HG03159 (cell line): Measurements from ENCODE around the gene CEBPA.
"Not testable (repeated sequence)": the region's sequence is repeated elsewhere in the genome, so short reads cannot be mapped to it uniquely, and the experiment has no call there.

Source experiments
- ATAC-seq: cut with Tn5 transposase; IDR thresholded peaks from one replicate; pipeline ENCODE4 v1.9.1; 2021; ENCODE audit warnings: mild to moderate bottlenecking, moderate library complexity; ENCODE audit not compliant: unreplicated experiment

The CEBPA gene

DNA sequence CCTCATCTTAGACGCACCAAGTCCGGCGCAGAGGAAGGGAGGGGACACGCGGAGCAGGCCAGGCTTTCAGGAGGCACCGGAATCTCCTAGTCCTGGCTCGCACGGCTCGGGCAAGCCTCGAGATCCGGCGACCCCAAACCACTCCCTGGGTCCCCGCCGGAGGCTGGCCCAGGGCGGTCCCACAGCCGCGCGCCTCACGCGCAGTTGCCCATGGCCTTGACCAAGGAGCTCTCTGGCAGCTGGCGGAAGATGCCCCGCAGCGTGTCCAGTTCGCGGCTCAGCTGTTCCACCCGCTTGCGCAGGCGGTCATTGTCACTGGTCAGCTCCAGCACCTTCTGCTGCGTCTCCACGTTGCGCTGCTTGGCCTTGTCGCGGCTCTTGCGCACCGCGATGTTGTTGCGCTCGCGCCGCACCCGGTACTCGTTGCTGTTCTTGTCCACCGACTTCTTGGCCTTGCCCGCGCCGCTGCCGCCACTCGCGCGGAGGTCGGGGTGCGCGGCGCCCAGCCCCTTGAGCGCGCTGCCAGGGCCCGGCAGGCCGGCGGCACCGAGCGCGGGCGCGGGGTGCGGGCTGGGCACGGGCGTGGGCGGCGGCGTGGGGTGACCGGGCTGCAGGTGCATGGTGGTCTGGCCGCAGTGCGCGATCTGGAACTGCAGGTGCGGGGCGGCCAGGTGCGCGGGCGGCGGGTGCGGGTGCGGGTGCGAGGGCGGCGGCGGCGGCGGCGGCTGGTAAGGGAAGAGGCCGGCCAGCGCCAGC lies 1.0 kb downstream of the CEBPA start:
- ATAC-seq = no peak

DNA sequence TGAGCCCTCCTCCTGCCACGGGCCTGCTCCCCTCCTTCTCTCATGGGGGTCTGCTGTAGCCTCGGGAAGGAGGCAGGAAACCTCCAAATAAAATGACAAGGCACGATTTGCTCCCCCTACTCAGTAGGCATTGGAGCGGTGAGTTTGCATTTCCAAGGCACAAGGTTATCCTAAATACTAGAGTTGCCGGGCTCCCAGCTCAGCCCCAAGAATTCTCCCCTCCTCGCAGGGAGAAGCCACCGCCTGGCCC lies 1.5 kb downstream of the CEBPA start:
- no peak for ATAC-seq

DNA sequence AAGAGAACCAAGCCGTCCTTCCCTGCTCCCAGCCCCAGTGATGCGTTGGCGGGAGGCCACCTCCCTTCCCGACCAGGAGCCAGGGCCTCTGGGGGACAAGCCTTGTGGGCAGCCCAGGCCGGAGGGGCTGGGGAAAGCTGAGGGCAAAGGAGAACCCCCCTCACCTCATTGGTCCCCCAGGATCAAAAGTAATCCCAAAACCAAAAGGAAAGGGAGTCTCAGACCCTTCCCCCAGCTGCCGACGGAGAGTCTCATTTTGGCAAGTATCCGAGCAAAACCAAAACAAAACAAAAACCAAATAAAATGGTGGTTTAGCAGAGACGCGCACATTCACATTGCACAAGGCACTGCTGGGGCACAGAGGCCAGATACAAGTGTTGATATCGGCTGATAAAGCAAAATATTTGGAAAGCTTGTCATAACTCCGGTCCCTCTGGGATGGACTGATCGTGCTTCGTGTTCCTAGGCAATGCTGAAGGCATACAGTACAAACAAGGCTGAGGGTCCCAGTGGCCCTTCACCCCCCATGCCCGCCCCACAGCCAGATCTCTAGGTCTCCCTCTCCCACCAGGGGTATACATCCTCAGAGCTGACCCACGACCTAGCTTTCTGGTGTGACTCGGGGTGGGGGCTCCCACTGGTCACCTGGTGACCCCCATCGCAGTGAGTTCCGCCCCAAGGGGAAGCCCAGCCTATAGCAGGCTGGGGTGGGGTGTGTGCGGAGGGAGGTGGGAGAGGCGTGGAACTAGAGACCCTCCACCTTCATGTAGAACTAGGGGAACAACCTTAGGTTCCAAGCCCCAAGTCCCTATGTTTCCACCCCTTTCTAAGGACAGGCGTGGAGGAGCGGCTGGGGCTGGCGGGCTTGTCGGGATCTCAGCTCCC lies 2.1 kb downstream of the CEBPA start:
- no peak for ATAC-seq

DNA sequence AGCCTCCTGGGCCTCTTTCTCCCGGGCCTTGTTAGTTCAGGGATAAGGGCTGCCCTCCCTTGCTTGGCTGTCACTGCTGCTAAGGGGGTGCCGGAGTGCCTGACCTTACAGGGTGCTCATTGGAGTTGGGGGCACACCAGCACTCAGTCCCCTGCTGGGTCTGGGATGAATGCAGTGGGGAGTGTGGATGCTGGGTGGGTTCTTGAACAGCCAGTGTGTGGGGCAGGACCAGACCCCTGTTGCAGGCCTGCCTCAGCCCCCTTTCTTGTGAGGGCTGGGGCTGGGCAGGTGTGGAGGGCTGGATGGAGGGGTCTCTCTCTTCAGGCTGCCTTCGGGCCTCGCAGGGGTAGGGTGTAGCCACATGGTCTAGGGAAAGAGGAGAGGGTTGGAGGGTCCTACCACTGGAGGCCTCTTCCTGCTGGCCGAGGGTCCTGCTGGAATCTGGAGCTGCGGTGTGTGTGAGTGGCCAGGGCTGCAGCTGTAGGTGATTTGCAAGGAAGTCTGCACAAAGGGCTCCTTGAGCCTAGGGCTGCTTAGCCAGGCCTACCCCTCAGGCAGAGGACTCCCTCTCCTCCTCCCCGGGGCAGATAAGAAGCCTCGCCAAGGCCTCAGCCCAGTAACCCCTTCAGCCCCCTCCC lies 3.2 kb downstream of the CEBPA start:
- ATAC-seq = no peak

DNA sequence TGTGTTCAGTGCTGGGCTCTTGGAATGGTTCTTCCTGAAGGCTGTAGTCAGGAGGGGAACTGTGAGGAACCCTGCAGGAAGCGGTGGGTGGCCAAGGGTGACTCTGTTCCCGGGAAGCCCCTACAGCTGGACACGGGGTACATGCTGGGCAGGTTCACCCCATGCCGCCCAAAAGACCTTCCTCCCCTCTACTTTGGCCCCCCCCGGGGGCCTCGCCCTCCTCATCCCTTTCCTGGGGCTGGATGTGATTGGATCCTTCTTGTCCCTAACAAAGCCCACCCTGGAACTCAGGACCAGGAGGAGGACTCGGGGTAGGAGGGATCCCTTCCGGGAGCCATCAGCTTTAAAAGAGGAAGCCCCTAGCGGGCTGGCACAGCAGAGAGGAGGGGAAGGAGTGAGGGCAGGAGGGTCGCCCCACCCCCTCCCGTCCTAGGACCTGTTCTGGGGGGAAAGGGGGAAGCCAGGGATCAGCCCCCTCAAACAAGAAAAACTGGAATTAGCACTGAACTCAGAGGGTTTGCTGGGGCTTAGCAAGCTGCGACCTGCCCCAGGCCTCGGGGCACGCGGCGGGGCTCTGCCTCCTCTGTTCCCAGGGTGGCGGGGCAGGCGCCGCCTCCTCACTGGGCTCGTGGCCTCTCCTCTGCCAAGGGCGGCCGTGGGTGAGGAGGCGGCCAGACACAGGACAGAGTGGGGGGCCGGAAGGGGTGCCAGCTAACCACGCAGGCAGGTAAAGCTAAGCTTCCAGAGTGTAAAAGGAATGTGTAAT lies 4.0 kb downstream of the CEBPA start:
- no peak for ATAC-seq

DNA sequence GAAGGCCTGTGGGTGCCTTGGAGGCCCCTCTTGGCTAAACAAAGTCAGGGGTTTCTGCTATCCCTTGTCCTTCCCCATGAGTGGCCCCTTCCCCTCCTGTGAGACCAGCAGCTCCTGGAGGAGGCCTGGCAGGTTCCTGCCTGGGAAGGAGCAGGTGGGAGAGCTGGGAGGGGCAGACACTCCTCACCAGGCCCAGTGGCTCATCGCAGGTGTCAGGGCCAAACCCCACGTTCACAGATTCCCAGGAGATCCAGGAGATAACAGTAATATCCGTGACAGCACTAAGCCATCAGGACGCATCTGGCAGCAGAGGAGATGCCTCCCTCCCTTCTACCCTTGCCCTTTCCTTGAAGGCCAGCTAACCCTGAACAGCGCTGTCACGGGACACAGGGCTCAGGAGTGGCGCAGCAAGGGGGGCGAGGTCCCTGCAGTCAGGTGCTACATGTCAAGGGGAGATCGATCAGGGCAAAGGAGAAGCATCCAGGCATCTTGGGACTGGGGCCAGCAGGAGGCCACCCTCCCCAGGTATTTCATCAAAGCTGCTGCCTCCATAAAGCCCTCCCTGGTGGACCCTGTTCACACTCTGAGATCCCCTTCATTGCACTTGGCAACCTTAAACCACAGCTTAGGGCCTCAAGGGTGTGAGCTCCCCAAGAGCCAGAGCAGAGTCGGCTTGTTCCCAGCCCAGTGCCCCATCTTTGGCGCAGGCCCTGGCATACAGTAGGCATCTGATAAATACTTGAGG lies 4.8 kb downstream of the CEBPA start:
- ATAC-seq = no peak

DNA sequence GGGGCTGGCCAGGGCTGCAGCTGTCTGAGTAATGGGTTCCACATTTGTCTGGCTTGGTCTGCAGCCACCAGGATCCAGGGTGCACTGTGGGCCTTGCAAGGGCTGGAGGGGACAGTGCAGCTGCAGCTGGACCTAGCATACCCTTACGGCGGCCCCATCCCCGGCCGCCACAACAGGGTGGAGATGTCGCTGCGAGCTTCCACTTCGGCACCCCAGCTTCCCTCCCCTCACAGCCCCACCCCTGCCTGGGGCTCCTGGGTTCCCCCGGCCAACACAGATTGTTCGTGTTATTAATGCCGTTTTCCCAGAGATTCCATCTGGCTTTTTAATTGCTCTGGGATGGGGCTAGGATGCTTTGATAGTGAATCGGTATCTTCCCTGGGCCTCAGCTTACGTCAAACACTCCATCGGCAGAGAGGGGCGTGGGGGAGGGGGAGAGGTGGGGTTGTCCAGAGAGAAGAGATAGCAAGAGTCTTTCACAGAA lies 5.8 kb downstream of the CEBPA start:
- no peak for ATAC-seq

DNA sequence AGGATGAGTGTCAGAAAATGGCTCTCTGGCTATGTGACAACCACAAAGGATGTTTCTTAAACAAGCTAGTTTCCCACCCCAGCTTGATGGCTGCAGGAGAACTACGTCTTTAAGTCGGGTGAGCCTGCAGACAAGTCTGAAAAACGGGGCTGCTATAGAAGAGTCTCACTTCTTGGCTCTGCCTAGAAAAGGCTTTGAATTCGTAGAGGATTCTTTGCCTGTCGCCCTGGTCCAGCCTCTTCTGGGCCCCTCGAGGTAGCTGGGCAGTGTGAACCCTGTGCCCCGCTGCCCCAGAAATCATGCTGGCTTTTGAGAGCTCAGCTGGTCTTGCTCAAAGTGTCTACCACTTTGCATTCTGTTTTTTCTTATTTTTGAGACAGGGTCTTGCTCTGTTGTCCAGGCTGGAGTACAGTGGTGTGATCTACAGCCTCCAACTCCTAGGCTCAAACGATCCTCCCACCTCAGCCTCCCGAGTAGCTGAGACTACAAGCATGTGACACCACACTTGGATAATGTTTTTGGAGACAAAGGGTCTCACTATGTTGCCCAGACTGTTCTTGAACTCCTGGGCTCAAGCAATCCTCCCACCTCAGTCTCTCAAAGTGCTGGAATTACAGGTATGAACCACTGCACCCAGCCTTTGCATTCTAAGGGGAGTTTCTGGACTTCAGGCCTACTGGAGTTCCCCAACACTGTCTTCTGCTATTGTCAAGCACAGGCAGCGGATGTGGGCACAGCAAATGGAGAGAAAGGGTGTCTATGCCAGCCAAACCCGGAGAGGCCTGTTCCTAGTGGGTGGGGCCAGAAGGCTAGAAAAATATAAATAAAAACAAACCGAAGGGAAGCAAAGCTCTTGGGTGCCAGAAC lies 6.5 kb downstream of the CEBPA start:
- ATAC-seq = no peak

DNA sequence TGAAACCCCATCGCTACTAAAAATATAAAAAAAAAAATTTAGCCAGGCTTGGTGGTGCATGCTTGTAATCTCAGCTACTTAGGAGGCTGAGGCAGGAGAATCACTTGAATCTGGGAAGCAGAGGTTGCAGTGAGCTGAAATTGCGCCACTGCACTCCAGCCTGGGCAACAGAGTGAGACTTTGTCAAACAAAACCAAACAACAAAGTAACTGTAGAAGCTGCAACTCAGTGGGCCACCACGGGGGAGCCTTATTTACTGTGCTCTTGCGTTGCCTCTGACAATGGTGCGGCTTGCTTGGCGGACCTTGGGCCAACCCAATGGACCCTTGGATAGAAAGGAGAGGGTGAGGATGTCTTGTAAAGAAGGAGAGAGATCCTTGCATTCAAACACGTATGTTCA lies 7.3 kb downstream of the CEBPA start:
- ATAC-seq = not testable (repeated sequence)

DNA sequence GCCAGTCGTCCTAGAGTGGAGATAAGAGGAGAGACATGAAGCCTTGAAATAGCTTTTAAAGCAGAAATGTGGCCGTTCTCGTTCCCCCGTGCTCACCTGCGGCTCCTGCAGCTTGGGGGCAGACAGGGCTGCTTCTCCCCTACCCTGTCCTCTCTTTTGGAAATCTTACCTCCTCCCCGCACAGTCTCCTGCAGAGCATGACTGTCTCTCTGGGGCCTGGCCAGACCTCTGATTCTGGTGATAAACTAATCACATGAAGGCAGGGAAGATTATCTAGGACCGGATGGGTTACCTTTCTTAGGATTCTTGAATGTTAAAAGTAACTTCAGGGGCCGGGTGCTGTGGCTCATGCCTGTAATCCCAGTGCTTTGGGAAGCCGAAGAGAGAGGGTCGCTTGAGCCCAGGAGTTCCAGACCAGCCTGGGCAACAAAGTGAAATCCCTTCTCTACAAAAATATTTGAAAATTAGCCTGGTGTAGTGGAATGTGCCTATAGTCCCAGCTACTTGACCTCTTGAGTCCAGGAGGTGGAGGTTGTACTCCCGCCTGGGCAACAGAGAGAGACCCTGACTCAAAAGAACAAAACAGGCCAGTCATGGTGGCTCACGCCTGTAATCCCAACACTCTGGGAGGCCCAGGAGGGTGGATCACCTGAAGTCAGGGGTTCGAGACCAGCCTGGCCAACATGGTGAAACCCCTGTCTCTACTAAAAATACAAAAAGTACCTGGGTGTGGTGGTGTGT lies 8.1 kb downstream of the CEBPA start:
- no peak for ATAC-seq

DNA sequence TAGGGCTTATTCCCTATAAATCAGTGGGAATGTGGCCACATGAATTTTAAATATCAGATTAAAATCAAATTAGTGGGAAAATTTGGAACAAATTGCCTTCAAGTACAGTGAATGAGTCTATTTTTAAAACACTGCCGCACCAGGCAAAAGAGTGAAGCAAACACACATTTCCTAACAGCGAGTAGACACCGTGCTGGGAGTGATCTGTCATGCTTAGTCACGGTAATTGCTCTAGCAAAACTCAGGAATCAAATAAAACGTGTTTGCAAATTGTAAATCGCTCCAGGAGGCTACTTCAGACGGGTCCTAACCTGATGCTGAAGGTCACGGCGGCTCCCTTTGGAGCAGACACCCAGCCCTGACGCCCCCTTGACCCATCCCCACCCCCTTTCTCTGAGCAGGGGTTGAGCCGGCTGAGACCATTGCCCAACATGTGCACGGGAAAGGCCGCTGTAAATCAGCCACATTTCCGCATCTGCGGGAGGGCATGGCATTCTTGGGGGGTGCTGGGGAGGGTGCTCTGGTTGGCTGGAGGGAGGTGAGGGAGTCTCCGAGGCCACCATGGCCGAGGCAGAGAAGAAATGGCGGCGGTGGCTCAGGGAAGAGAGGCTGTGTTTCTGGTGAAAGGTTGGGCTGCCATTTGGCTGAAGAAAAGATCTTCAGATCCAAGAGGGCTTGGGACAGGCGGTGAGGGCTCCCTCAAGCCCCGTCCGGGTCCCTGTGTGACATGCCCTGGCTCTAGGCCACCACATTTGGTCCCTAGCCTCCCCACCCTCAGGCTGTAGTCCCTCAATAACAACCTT lies 8.9 kb downstream of the CEBPA start:
- no peak for ATAC-seq

DNA sequence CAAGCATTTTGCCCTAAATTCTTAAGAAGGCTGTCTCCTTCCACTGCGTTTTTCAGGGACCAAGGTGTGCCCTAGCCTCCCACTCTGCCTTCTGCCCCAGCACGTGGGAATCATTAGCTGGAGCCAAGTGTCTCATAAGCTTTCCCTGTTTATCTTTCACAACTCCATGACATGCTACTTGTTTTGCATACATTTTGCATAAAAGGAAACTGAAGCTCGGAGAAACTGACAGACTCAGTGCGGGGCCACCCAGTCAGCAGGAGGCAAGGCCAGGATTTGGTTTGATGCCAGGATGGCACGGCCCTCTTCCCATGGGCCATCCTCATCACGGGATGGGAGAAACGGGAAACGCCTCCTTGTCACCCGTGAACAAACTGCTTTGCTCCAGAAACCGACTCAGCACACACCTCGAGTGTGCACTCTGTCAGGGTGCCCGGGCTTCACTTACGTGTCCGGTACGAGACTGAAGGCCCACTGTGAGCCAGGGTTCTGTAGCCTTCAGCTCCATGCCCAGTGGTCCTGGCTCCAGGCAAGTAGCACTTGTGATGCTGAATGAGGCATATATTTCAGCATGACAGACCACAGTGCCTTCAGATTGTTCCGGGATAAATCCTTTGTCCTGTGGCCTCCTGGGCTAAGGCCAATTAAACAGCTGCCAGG lies 9.6 kb downstream of the CEBPA start:
- no peak for ATAC-seq

DNA sequence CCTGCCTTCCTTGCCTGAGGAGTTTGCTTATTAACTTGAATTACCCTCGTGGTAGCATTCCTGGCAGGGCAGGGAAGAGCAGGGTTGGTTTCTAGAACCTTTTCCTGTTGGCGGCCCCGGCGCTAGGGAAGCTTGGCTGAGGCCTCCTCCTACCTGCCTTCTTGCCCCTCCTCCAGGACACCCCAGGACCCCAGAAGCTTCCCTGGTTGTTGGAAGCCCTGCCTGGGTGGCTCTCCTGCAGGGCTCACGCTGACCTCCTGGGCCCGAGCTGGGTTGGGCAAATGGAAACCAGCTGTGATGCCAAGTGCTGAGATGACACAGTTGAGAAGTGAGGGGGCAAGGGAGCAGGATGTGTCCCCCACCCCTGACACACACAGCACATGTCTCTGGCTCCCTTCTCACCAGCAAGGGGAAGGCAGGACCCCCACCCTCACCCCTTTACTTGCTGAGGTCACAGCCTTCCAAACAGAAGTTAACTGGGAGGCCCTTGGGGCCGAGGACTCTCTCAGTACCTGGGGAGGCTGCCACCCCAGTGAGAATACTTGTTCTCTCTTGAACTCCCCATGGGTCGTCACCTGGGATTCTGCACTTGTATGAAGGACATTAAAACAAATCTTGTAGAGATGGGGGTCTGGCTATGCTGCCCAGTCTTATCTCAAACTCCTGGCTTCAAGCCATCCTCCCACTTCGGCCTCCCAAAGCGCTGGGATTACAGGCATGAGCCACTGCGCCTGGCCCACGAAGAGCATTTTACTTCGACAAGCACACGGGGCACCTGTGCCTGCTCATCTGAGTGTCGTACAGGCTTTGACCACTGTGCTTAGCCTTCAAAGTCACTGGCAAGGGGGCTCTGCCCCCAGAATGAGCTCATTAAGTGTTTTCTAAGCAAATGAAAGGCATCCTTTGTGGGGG lies 10.5 kb downstream of the CEBPA start:
- no peak for ATAC-seq

DNA sequence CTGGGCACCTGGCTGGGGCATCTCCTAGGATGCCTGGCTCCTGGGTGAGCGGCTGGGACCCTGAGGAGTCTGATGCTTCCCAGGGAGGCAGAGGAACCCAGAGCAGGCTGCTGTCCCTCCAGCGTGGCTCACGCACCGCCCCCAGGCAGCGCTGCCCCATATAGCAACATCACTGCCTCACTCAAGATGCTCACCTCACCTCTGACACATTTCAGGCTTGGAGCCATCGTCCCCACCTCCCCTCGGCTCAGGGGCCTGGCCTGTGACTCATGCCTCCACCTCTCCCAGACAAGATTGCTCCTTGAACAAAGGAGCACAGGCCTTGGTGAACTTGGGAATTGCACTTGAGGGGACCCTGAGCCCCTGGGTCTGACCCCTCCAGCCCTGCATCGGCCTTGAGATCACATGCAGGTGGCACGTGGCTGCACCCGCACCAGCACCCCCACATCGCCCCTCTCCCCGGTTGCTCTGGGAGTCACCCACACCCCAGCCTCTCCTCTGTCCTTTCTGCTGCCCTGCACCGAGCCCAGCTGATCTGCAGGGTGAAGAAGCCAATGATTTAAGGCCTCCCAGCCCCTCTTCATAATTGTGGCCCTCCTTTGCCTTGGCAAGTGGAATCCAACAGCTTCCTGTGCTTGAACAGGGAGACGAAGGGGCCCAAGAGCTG lies 11.2 kb downstream of the CEBPA start:
- no peak for ATAC-seq

DNA sequence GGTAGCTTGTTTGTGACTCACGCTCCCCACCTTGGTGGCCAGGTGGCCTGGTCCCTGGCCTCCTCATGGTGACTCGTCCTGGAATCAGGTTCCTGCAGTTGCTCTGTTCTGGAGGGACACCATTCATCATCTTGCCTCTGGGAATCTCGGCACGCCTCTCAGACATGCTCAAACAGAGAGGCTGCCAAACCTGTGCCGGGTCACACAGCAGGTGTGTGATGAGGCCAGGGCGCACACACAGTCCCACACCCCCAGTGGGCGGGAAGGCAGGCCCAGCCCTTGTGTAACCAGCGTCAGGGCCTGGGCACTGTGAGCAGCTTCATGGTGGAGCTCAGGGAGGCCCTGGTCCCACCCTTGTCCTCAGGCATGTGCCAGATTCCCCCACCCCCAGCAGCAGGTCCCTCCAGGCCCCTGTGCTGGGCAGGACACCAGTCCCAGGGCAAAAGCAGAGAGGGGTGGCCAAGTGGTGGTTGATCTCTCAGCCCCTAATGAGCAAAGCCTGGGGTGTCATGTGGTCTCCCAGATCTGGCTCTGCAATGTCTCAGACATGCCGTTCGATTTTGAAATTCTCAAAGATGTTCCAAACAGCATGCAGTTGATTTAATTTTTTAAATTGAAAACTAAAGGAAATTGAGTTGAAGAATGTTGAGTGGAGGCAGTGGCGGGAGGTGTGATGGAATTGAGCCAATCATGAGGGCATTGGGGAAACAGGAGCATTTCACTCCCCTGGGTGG lies 12.1 kb downstream of the CEBPA start:
- no peak for ATAC-seq
